Neural cell (in vitro differentiated cells): ENCODE results near the gene EQTN. TPM values are rescaled to one million over a fixed set of nuclear protein-coding genes. Genes with fewer than 3 reads are reported as not detected.

ENCODE experiments used
- H2AFZ ChIP-seq: fragments of 200-600, 300-800 bp; sonication (generic), shearing (Covaris generic); 2 replicates; pipeline ENCODE4 v1.6.0; 2014; ENCODE audit warnings: low read depth, mild to moderate bottlenecking, antibody characterized with exemption, low read length, moderate library complexity
- H3F3A ChIP-seq: fragments of 200-600 bp; shearing (Covaris generic); 2 replicates; pipeline ENCODE4 v1.6.1; 2016; ENCODE audit warnings: mild to moderate bottlenecking, moderate library complexity, mixed read lengths, antibody characterized with exemption, low read length; ENCODE audit not compliant: insufficient read depth, poor library complexity, severe bottlenecking
- H3K27ac ChIP-seq: fragments of 200-600, 300-800 bp; sonication (generic), shearing (Covaris generic); 2 replicates; pipeline ENCODE4 v1.5.1; 2014; ENCODE audit warnings: mild to moderate bottlenecking, low read length, moderate library complexity
- H3K27me3 ChIP-seq: fragments of 300-800, 200-600 bp; sonication (generic), shearing (Covaris generic); 2 replicates; pipeline ENCODE4 v1.6.0; 2014; ENCODE audit warnings: mild to moderate bottlenecking, low read depth, low read length, moderate library complexity; ENCODE audit not compliant: insufficient read depth
- H3K36me3 ChIP-seq: fragments of 300-800, 200-600 bp; sonication (generic), shearing (Covaris generic); 2 replicates; pipeline ENCODE4 v1.5.1; 2014; ENCODE audit warnings: mild to moderate bottlenecking, antibody characterized with exemption, low read length, moderate library complexity; ENCODE audit not compliant: insufficient read depth
- H3K4me2 ChIP-seq: fragments of 300-800, 200-600 bp; sonication (generic), shearing (Covaris generic); 2 replicates; pipeline ENCODE4 v1.6.0; 2014; ENCODE audit warnings: mild to moderate bottlenecking, low read length
- H3K4me3 ChIP-seq: fragments of 300-800, 200-600 bp; sonication (generic), shearing (Covaris generic); 2 replicates; pipeline ENCODE4 v1.5.1; 2014; ENCODE audit warnings: mild to moderate bottlenecking, low read length, moderate library complexity
- H3K79me2 ChIP-seq: fragments of 200-600 bp; shearing (Covaris generic); replicated peaks from 2 replicates; pipeline ENCODE4 v1.6.0; 2014; ENCODE audit warnings: mild to moderate bottlenecking, low read length, moderate library complexity; ENCODE audit not compliant: insufficient read depth
- H3K9ac ChIP-seq: fragments of 300-800, 200-600 bp; sonication (generic), shearing (Covaris generic); 2 replicates; pipeline ENCODE4 v1.6.1; 2016; ENCODE audit warnings: mild to moderate bottlenecking, low read length, mixed read lengths
- H3K9me2 ChIP-seq: fragments of 200-600 bp; shearing (Covaris generic); 2 replicates; pipeline ENCODE4 v1.6.1; 2016; ENCODE audit warnings: mild to moderate bottlenecking, low read length, mixed read lengths; ENCODE audit not compliant: insufficient read depth
- H3K9me3 ChIP-seq: fragments of 200-600, 300-800 bp; sonication (generic), shearing (Covaris generic); 2 replicates; pipeline ENCODE4 v1.6.1; 2016; ENCODE audit warnings: mild to moderate bottlenecking, mixed run types, low read length, moderate library complexity, mixed read lengths
- H4K20me1 ChIP-seq: fragments of 200-600 bp; shearing (Covaris generic); 2 replicates; pipeline ENCODE4 v1.6.1; 2016; ENCODE audit warnings: mild to moderate bottlenecking, mixed run types; ENCODE audit not compliant: insufficient read depth
- CTCF ChIP-seq: fragments of 450-650 bp; IDR thresholded peaks from 2 replicates; pipeline ENCODE4 v1.5.1; 2014; ENCODE audit warnings: antibody characterized with exemption, mild to moderate bottlenecking, moderate library complexity; ENCODE audit not compliant: poor library complexity, severe bottlenecking
- EP300 ChIP-seq: fragments of 450-650 bp; conservative IDR thresholded peaks from 2 replicates; pipeline ENCODE4 v1.6.1; 2014; ENCODE audit warnings: antibody characterized with exemption, mild to moderate bottlenecking, moderate library complexity; ENCODE audit not compliant: poor library complexity, severe bottlenecking
- EZH2 ChIP-seq: fragments of 200-600, 300-800 bp; shearing (Covaris generic), sonication (generic); IDR thresholded peaks from 2 replicates; pipeline ENCODE4 v1.6.1; 2014; ENCODE audit warnings: antibody characterized with exemption, low read length, borderline replicate concordance, mild to moderate bottlenecking; ENCODE audit not compliant: insufficient read depth, poor library complexity, severe bottlenecking
- MXI1 ChIP-seq: fragments of 450-650 bp; conservative IDR thresholded peaks from 2 replicates; pipeline ENCODE4 v1.6.1; 2014; ENCODE audit warnings: antibody characterized with exemption, mild to moderate bottlenecking; ENCODE audit not compliant: poor library complexity, severe bottlenecking
- POLR2AphosphoS5 ChIP-seq: IDR thresholded peaks from 2 replicates; pipeline ENCODE4 v1.6.1; 2012
- RAD21 ChIP-seq: fragments of 450-650 bp; conservative IDR thresholded peaks from 2 replicates; pipeline ENCODE4 v1.6.1; 2014; ENCODE audit warnings: antibody characterized with exemption, mild to moderate bottlenecking, moderate library complexity
- REST ChIP-seq: IDR thresholded peaks from 2 replicates; pipeline ENCODE4 v1.6.1; 2012; ENCODE audit warnings: borderline replicate concordance
- SMC3 ChIP-seq: fragments of 450-650 bp; conservative IDR thresholded peaks from 2 replicates; pipeline ENCODE4 v1.6.1; 2014; ENCODE audit warnings: antibody characterized with exemption, mild to moderate bottlenecking, moderate library complexity; ENCODE audit not compliant: poor library complexity
- TAF1 ChIP-seq: IDR thresholded peaks from 2 replicates; pipeline ENCODE4 v1.6.1; 2012; ENCODE audit warnings: low read depth
- polyA minus RNA-seq: library from RNA; depleted of rRNA, polyadenylated mRNA; stranded (reverse); fragments of >200 nt; gene quantifications from 2 replicates; pipeline ENCODE4 v1.2.3, GENCODE V29; 2014
- polyA plus RNA-seq: library from polyadenylated mRNA; depleted of rRNA; stranded (reverse); fragments of >200 nt; gene quantifications from 2 replicates; pipeline ENCODE4 v1.2.3, GENCODE V29; 2014

The EQTN gene
- polyA plus RNA-seq (not detected in 2 replicates), polyA minus RNA-seq (0.73 and 1.0 TPM in 2 replicates)

DNA sequence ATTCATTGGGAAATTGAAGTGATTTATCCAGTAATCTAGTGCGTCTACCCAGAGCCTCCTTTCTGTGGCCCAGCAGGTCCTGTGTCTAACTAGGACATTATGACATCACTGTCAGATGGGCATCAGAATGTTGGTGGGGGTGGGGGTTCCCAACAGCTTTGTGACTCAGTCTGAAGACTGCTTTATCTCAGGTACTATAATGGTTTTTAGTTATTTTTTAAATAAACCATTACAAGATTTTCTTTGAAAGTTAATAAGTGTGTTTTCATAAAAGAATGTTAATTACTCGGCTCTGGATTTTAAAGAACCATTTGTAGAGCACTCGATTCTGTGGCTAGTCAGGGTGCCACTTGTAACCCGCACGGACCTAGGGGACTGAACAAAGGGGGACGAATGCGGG is at the start of gene EQTN:
Gene EQTN, minus strand, starts transcription at position 101 of the 400 bp plus-strand sequence. Its CDS starts 95 bp downstream, at position 6.
- H3K79me2 ChIP-seq = no peaks in the 10 kb centered on the region
- TF ChIP-seq SMC3 (no peak), POLR2AphosphoS5 (no peak)
- H3K9ac ChIP-seq = no peak within 1 kb of the TSS
- H3F3A ChIP-seq = no peaks in the 10 kb centered on the region
- no peak within 1 kb of the TSS for H3K4me3 ChIP-seq
- no peak within 1 kb of the TSS for H3K4me2 ChIP-seq
- H2AFZ ChIP-seq = no peak within 1 kb of the TSS
- H3K27ac ChIP-seq = no peak within 1 kb of the TSS
- no peaks in the 10 kb centered on the region for H3K9me3 ChIP-seq
- H3K27me3 ChIP-seq = no peaks in the 10 kb centered on the region
- H3K9me2 ChIP-seq = no peaks in the 10 kb centered on the region
- no peaks in the 10 kb centered on the region for H4K20me1 ChIP-seq
- no peaks in the 10 kb centered on the region for H3K36me3 ChIP-seq

GRCh38 chr9:27344776-27345175 is 47.8 kb upstream of the EQTN start:
- Histone ChIP-seq H3K79me2 (peaks cover 3% of the 10 kb centered on the region), H3K4me3 (no peak overlapping the region), H3K4me2 (no peak overlapping the region), H3K9me3 (no peaks in the 10 kb centered on the region), H2AFZ (no peak overlapping the region), H3K27me3 (no peaks in the 10 kb centered on the region), H3K36me3 (no peaks in the 10 kb centered on the region), H4K20me1 (no peaks in the 10 kb centered on the region), H3K9me2 (no peaks in the 10 kb centered on the region), H3K9ac (no peak overlapping the region), H3F3A (no peaks in the 10 kb centered on the region), H3K27ac (no peak overlapping the region)
- no peak for TF ChIP-seq EP300
- TF ChIP-seq TAF1 = no peak
- TF ChIP-seq EZH2 = no peak
- TF ChIP-seq SMC3 = no peak
- TF ChIP-seq REST = no peak
- TF ChIP-seq CTCF = no peak
- no peak for TF ChIP-seq MXI1
- no peak for TF ChIP-seq RAD21
- no peak for TF ChIP-seq POLR2AphosphoS5
